Prostate gland (tissue), 2 donors: ENCODE results near the gene ARL2.

ENCODE experiments used
- CTCF ChIP-seq, 4 experiments: fragments of 200-600 bp in 2 of 4; fragments of 450-650 bp in 2 of 4; sonication (generic) in 2 of 4; IDR thresholded peaks; 1 replicate in 3 of 4; 2 replicates in 1 of 4; pipeline ENCODE4 v1.5.1; 2016 to 2019; ENCODE audit warnings: antibody characterized with exemption in 4 of 4, mild to moderate bottlenecking in 2 of 4, moderate library complexity in 2 of 4
- POLR2A ChIP-seq: fragments of 450-650 bp; IDR thresholded peaks from one replicate; pipeline ENCODE4 v1.6.1; 2016; ENCODE audit warnings: antibody characterized with exemption, mild to moderate bottlenecking
- POLR2AphosphoS5 ChIP-seq: sonication (generic); formaldehyde crosslinking; IDR thresholded peaks from one replicate; pipeline ENCODE4 v1.6.1; 2017; ENCODE audit warnings: antibody characterized with exemption

GRCh38 chr11:64996710-64997380 is 17.1 kb upstream of the ARL2 start, which contains the start of gene BATF2:
- TF ChIP-seq CTCF (IDR thresholded peaks at IDR 0.05) (peak in 2 of 4 experiments; percentile 51 to 71), POLR2A (peak; percentile 33), POLR2AphosphoS5 (peak; percentile 69)
